HG02642 (cell line): ENCODE measurements around the gene ARPP19.
"Not testable (repeated sequence)": the region's sequence is repeated elsewhere in the genome, so short reads cannot be mapped to it uniquely, and the experiment has no call there.

Experiments
- ATAC-seq: cut with Tn5 transposase; IDR thresholded peaks from one replicate; pipeline ENCODE4 v1.9.1; 2021; ENCODE audit warnings: mild to moderate bottlenecking; ENCODE audit not compliant: unreplicated experiment, poor library complexity

The ARPP19 gene

DNA sequence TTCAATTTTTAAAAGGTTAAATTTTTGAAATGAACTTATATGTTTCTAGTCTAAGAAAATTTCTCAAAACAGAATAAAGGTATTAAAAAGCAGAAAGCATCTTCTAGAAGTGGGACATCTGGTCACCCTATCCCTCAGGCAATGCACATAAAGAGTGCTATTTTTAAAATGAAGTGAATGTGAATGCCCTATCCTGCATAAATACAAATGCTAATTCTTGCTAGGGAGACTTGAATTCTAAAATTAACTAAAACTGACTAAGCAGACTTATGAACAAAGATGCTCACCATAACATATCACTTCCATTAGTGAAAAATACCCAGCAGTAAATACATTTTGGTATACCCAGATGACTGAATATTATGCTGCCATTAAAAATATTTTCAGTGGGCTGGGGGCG lies 51.8 kb downstream of the ARPP19 start:
- no peak for ATAC-seq

DNA sequence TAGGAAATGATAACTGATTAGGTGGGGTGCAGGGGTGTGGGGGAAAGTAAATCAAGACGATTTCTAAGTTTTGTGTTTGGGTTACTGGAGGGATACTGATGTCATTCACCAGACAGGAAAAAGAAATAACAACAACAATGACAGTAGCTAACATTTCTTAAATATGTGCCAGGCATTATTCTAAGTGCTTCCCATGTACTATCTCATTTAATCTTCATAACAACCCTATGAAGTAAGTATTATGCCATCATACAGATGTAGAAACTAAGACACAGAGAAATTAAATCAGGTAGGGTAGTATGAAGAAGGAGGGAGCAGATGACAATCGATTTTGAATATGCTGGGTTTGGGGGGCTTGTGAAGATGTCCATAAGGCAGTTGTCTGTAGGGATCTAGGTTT lies 53.5 kb downstream of the ARPP19 start:
- ATAC-seq = no peak

GRCh38 chr15:52514482-52514881 lies 54.3 kb downstream of the ARPP19 start:
- ATAC-seq = no peak

DNA sequence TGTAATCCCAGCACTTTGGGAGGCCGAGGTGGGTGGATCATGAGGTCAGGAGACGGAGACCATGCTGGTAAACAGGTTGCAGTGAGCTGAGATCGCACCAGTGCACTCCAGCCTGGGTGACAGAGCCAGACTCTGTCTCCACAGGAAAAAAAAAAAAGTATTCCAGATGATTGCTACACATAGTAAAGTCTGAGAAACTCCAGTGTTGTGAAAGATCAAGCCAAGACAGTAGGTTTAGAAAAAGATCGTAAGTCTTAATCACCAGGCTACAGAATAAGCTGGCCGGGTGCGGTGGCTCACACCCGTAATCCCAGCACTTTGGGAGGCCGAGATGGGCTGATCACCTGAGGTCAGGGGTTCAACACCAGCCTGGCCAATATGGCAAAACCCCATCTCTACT lies 56.0 kb downstream of the ARPP19 start:
- ATAC-seq = not testable (repeated sequence)

DNA sequence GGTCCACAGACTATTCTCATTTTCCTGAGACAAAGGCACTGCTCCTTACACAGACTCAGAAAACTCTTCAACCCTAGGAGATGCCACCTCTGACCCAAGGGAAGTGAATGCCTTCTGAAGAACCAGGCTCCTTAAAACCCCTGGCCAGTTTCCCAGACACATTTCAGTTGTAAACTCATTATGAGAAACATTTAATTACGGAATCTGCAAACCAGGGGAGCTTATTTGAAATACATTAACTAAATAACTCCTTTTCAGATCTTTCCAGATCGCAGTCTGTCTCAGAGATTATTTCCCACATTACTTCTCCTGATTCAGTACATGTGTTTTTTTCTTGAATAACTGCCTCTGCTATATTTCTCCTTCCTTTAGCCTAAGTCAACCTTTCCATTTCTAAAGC lies 57.7 kb downstream of the ARPP19 start:
- ATAC-seq = no peak

- no peak for ATAC-seq
Measured at GRCh38 chr15:52509500-52510245, 59.2 kb downstream of the ARPP19 start.

DNA sequence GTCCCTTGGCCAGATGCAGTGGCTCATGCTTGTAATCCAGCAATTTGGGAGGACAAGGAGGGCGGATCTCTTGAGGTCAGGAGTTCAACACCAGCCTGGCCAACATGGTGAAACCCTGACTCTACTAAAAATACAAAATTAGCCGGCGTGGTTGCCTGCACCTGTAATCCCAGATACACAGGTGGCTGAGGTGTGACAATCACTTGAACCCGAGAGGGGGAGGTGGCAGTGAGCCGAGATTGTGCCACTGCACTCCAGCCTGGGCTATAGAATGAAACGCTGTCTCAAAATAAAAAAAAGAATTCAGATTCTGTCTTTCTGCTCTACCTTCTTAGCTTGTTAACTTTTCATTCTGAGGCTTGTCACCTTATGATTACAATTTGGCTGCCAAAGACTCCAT lies 62.3 kb downstream of the ARPP19 start:
- no peak for ATAC-seq

DNA sequence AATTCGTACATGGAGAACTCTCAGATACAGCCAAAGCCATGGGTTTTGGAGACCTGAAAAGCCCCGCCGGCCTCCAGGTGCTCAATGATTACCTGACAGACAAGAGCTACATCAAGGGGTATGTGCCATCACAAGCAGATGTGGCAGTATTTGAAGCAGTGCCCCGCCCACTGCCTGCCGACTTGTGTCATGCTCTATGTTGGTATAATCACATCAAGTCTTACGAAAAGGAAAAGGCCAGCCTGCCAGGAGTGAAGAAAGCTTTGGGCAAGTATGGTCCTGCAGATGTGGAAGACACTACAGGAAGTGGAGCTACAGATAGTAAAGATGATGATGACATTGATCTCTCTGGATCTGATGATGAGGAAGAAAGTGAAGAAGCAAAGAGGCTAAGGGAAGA lies 63.7 kb downstream of the ARPP19 start:
- ATAC-seq = no peak

- peak; percentile 70 for ATAC-seq
Measured at GRCh38 chr15:52503788-52504496, 64.9 kb downstream of the ARPP19 start.

DNA sequence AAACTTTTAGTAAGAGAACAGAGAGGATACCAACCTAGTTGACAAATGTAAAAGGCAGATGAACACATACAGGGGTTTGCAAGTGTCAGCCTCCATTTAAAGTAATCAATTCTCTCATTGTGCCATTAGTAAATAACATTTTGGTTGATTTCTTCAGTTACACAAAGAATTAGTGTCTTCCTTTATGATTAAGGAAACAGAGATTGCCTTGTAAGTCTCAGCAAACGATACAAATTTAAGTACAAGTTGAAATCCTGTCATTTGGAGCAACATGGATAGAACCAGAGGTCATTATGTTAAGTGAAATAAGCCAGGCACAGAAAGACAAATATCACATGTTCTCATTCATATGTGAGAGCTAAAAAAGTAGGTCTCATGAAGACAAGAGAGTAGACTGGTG lies 66.2 kb downstream of the ARPP19 start:
- ATAC-seq = no peak

DNA sequence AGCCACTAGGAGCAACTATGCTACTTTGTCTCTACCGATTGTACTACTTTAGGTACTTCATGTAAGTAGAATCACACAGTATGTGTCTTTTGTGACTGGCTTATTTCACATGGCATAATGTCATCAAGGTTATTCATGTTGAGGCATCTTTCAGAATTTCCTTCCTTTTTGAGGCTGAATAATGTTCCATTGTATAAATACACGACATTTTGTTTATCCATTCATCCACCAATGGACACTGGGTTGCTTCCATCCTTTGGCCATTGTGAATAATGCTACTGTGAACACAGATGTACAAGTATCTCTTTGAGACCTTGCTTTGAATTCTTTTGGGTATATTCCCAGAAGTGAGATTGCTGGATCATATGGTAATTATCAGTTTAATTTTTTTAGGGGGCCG lies 69.3 kb downstream of the ARPP19 start:
- ATAC-seq = no peak

DNA sequence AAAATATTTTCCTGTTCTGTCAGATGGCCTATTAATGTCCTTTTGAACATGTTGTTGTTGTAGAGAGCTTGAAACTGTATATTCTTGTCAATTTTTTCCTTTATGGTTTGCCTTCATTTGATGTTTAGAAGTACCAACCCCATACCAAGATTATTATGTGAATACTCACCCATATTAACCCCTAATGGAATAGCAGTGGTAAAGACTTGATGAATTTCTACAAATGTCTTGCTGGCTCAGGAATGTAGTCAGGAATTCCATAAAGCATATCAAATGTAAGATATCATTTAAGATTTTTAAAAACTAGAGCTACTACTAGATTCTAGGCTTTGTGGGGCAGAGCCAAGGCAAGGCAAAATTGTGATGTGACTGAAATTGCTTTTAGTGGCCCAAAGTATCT lies 70.1 kb downstream of the ARPP19 start:
- ATAC-seq = no peak
